ENCODE results near the gene ATP1A2. TPM values are rescaled to one million over a fixed set of nuclear protein-coding genes. Genes with fewer than 3 reads are reported as not detected.

The ATP1A2 gene
- total RNA-seq (2014; rRNA removed; shearing (Covaris generic)): not detected in 2 replicates
- not detected in 2 replicates for polyA plus RNA-seq (2015; cell fraction: cytosol; rRNA removed)
- polyA plus RNA-seq (2015; cell fraction: nucleus; rRNA removed): not detected in 2 replicates

GRCh38 chr1:160115545-160116282, at the start of gene ATP1A2:
TSS of gene ATP1A2 (plus strand) at chr1:160115759. CDS start at chr1:160115862, 103 bp downstream.
- no peak for DNase-seq (ENCODE audit: low read depth, low spot score)
- in situ Hi-C loops (cut with HindIII; ENCODE audit: low pct_unique_long_range_greater_than_20kb, low sequenced_read_pairs): no loop called here

GRCh38 chr1:160066829-160067745, 48.5 kb upstream of the ATP1A2 start:
- DNase-seq (ENCODE audit: low read depth, low spot score): no peak

GRCh38 chr1:160068225-160068624, 47.3 kb upstream of the ATP1A2 start:
- in situ Hi-C loops (cut with HindIII; ENCODE audit: low pct_unique_long_range_greater_than_20kb, low sequenced_read_pairs): no loop called here
- no peak for DNase-seq (ENCODE audit: low read depth, low spot score)

More at GRCh38 chr1:160066829-160067745, 48.5 kb upstream of the ATP1A2 start:
- in situ Hi-C loops (cut with HindIII; ENCODE audit: low pct_unique_long_range_greater_than_20kb, low sequenced_read_pairs): no loop called here

- in situ Hi-C loops (cut with HindIII; ENCODE audit: low pct_unique_long_range_greater_than_20kb, low sequenced_read_pairs): no loop called here
- DNase-seq (ENCODE audit: low read depth, low spot score): no peak
These were observed 45.9 kb upstream of the ATP1A2 start, which contains the start of gene KCNJ10 for GRCh38 chr1:160069460-160070231. TSS of gene KCNJ10 (minus strand) at chr1:160070160. CDS start at chr1:160042532, 27,628 bp downstream.

- DNase-seq (ENCODE audit: low read depth, low spot score): peak; percentile 74
- in situ Hi-C loops (cut with HindIII; ENCODE audit: low pct_unique_long_range_greater_than_20kb, low sequenced_read_pairs): no loop called here
These were observed 45.1 kb upstream of the ATP1A2 start for GRCh38 chr1:160070243-160071163.

- no peak for DNase-seq (ENCODE audit: low read depth, low spot score)
- in situ Hi-C loops (cut with HindIII; ENCODE audit: low pct_unique_long_range_greater_than_20kb, low sequenced_read_pairs): no loop called here
These were observed 44.3 kb upstream of the ATP1A2 start for GRCh38 chr1:160071289-160071688.

GRCh38 chr1:160074865-160075264, 40.7 kb upstream of the ATP1A2 start:
- no peak for DNase-seq (ENCODE audit: low read depth, low spot score)
- in situ Hi-C loops (cut with HindIII; ENCODE audit: low pct_unique_long_range_greater_than_20kb, low sequenced_read_pairs): no loop called here

GRCh38 chr1:160075836-160076235, 39.7 kb upstream of the ATP1A2 start:
- DNase-seq (ENCODE audit: low read depth, low spot score): no peak
- in situ Hi-C loops (cut with HindIII; ENCODE audit: low pct_unique_long_range_greater_than_20kb, low sequenced_read_pairs): no loop called here

GRCh38 chr1:160076295-160076694, 39.3 kb upstream of the ATP1A2 start:
- no peak for DNase-seq (ENCODE audit: low read depth, low spot score)
- in situ Hi-C loops (cut with HindIII; ENCODE audit: low pct_unique_long_range_greater_than_20kb, low sequenced_read_pairs): no loop called here

GRCh38 chr1:160077486-160077885, 38.1 kb upstream of the ATP1A2 start:
- in situ Hi-C loops (cut with HindIII; ENCODE audit: low pct_unique_long_range_greater_than_20kb, low sequenced_read_pairs): no loop called here
- DNase-seq (ENCODE audit: low read depth, low spot score): no peak

- peak; percentile 68 for DNase-seq (ENCODE audit: low read depth, low spot score)
- in situ Hi-C loops (cut with HindIII; ENCODE audit: low pct_unique_long_range_greater_than_20kb, low sequenced_read_pairs): no loop called here
These were observed 36.9 kb upstream of the ATP1A2 start for GRCh38 chr1:160078512-160079195.

- in situ Hi-C loops (cut with HindIII; ENCODE audit: low pct_unique_long_range_greater_than_20kb, low sequenced_read_pairs): no loop called here
- DNase-seq (ENCODE audit: low read depth, low spot score): no peak
These were observed 36.1 kb upstream of the ATP1A2 start for GRCh38 chr1:160079448-160079847.

GRCh38 chr1:160080381-160081100, 35.0 kb upstream of the ATP1A2 start:
- in situ Hi-C loops (cut with HindIII; ENCODE audit: low pct_unique_long_range_greater_than_20kb, low sequenced_read_pairs): no loop called here
- no peak for DNase-seq (ENCODE audit: low read depth, low spot score)

GRCh38 chr1:160081261-160081936, 34.2 kb upstream of the ATP1A2 start, which contains the start of gene KCNJ9:
TSS of gene KCNJ9 (plus strand) at chr1:160081538. CDS start at chr1:160084031, 2,493 bp downstream.
- in situ Hi-C loops (cut with HindIII; ENCODE audit: low pct_unique_long_range_greater_than_20kb, low sequenced_read_pairs): no loop called here
- DNase-seq (ENCODE audit: low read depth, low spot score): no peak

GRCh38 chr1:160082487-160082886, 33.1 kb upstream of the ATP1A2 start:
- in situ Hi-C loops (cut with HindIII; ENCODE audit: low pct_unique_long_range_greater_than_20kb, low sequenced_read_pairs): no loop called here
- DNase-seq (ENCODE audit: low read depth, low spot score): no peak

All from SK-MEL-5 (cell line).